Measurements from ENCODE around the gene STAT3. TPM values are rescaled to one million over a fixed set of nuclear protein-coding genes. Genes with fewer than 3 reads are reported as not detected.

The STAT3 gene
- polyA plus RNA-seq, 2 of the 4 experiments (the other 2 are of a cell fraction), result 72.8 to 97.8 TPM

DNA sequence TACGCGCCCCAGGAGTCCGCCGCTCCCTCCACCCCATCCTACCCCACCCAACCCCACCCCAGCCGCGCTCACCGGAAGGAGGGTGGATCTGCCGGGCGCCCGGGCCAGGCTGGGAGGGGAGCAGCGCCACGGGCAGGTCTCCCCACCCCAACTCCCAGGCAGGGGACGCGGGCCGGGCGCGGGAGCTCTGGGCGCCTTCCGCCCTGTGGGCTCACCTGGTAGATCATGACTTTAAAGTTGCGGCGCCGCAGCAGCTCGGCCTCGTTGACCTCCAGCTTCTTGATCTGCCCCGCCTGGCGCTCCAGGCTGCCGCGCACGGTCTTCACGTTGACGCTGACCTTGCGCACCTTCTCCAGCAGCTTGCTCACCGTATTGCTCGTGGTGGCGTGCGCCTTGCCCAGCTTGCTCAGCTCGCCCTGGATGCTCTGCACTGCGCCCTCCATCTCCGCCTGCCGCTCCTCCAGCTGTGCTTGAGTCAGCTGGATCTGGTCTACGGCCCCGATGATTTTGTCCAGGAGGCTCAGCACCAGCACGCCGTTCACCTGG lies 34.2 kb upstream of the STAT3 start (continued):
- TF ChIP-seq KDM5A (IDR thresholded peaks at IDR 0.05) (0 out of 2 replicates have a peak, but pooled peaks have one; percentile 34), MYC (IDR thresholded peaks at IDR 0.05; ENCODE audit: borderline replicate concordance, low read length) (no peak), SREBF2 (IDR thresholded peaks at IDR 0.05) (no peak), MAZ (IDR thresholded peaks at IDR 0.05; ENCODE audit: borderline replicate concordance, low read depth, low read length) (no peak), CEBPB (IDR thresholded peaks at IDR 0.05) (no peak)
- TF ChIP-seq, protein P1, sequence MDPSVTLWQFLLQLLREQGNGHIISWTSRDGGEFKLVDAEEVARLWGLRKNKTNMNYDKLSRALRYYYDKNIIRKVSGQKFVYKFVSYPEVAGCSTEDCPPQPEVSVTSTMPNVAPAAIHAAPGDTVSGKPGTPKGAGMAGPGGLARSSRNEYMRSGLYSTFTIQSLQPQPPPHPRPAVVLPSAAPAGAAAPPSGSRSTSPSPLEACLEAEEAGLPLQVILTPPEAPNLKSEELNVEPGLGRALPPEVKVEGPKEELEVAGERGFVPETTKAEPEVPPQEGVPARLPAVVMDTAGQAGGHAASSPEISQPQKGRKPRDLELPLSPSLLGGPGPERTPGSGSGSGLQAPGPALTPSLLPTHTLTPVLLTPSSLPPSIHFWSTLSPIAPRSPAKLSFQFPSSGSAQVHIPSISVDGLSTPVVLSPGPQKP (IDR thresholded peaks at IDR 0.05; ENCODE audit: low read depth, low read length), result no peak

DNA sequence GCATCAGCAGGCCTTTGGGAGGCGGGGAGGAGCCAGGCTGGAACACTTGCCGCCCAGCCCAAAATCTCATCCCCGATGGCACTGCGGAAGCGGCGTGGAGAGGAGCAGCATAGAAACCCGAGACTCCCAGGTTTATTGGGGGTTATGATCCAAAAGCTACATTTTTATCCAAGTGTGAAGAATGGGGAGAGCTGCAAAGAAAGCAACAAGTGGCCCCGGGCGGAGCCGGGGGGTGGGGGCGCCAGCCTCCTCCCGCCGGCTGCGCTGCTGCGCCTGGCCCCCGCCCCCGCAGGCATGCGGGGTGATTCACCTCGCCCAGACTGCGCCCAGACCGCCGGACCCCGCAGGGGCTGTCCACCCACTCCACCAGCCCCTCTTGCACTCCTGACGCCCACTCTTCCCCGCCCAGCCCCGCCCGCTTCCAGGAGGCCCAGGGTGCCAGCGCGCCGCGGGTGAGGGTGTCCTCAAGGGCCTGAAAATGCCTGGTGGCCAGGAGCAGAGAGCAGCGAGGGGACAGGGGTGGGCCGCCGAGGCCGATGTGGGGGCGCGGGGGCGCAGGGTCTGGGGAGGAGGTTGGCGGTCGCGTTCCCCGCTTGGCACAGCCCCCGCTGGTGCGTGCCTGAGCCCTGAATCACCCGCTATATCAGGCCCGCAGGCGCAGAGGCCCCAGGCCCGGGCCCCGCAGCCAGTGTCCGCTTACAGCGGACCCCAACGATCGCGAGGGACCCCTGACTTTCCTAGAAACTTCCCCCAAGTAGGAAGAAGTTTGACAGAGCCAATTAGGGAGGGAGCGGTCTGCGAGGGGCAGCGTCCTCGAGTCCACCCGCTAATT lies 33.5 kb upstream of the STAT3 start:
- DNase-seq (ENCODE audit: low read depth in 1 of 2, low spot score in 1 of 2) (no peak), FAIRE-seq (no peak), ATAC-seq (peak; percentile 41 to 58)
- no peak for TF ChIP-seq NPAS2 (CRISPR knock-in tag; IDR thresholded peaks at IDR 0.05; ENCODE audit: borderline replicate concordance)
- no peak for TF ChIP-seq EP300 (IDR thresholded peaks at IDR 0.05)
- TF ChIP-seq, protein P2, sequence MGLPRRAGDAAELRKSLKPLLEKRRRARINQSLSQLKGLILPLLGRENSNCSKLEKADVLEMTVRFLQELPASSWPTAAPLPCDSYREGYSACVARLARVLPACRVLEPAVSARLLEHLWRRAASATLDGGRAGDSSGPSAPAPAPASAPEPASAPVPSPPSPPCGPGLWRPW (IDR thresholded peaks at IDR 0.05), result no peak
- TF ChIP-seq MAZ (IDR thresholded peaks at IDR 0.05; ENCODE audit: borderline replicate concordance, low read depth, low read length), result no peak
- no peak for TF ChIP-seq MAFK (IDR thresholded peaks at IDR 0.05; ENCODE audit: partially characterized antibody)
- TF ChIP-seq TP53 (CRISPR knock-in tag; IDR thresholded peaks at IDR 0.05), result no peak
- TF ChIP-seq GATA3 (IDR thresholded peaks at IDR 0.05; ENCODE audit: borderline replicate concordance), result 0 out of 2 replicates have a peak, but pooled peaks have one; percentile 11
- TF ChIP-seq SMC3 (IDR thresholded peaks at IDR 0.05), result no peak
- TF ChIP-seq, protein P1 (IDR thresholded peaks at IDR 0.05; ENCODE audit: low read depth, low read length), result no peak
- TF ChIP-seq FOSL2 (IDR thresholded peaks at IDR 0.05), result peak; percentile 22; the same call in 1 of the 2 replicates
- TF ChIP-seq FOSL2 (CRISPR knock-in tag; IDR thresholded peaks at IDR 0.05), result peak; percentile 60
- TF ChIP-seq, protein P3, sequence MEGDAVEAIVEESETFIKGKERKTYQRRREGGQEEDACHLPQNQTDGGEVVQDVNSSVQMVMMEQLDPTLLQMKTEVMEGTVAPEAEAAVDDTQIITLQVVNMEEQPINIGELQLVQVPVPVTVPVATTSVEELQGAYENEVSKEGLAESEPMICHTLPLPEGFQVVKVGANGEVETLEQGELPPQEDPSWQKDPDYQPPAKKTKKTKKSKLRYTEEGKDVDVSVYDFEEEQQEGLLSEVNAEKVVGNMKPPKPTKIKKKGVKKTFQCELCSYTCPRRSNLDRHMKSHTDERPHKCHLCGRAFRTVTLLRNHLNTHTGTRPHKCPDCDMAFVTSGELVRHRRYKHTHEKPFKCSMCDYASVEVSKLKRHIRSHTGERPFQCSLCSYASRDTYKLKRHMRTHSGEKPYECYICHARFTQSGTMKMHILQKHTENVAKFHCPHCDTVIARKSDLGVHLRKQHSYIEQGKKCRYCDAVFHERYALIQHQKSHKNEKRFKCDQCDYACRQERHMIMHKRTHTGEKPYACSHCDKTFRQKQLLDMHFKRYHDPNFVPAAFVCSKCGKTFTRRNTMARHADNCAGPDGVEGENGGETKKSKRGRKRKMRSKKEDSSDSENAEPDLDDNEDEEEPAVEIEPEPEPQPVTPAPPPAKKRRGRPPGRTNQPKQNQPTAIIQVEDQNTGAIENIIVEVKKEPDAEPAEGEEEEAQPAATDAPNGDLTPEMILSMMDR (IDR thresholded peaks at IDR 0.05), result 0 out of 3 replicates have a peak, but pooled peaks have one; percentile 7
- no peak for TF ChIP-seq RAD21 (conservative IDR thresholded peaks at IDR 0.05 in 1 of 2, IDR thresholded peaks at IDR 0.05 in 1 of 2)
- TF ChIP-seq, protein P4, sequence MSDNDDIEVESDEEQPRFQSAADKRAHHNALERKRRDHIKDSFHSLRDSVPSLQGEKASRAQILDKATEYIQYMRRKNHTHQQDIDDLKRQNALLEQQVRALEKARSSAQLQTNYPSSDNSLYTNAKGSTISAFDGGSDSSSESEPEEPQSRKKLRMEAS (IDR thresholded peaks at IDR 0.05), result peak; percentile 19
- TF ChIP-seq MYC (IDR thresholded peaks at IDR 0.05; ENCODE audit: borderline replicate concordance, low read length), result no peak
- Histone ChIP-seq H3K4me1 (peaks cover 41% of the 10 kb centered on the region), H3K27ac (peak overlapping the region; percentile 93 to 95), H3K4me2 (peak overlapping the region; percentile 92), H3K9me3 (no peaks in the 10 kb centered on the region), H3K4me3 (peak overlapping the region; percentile 93)
- POLR2A ChIA-PET, result interaction anchor here (1.5 to 2.7 kb wide), 9 partner anchors 10 to 733 kb away, joined by 3 to 66 read pairs (median 13); partner anchors contain the start of genes EIF1, NAGLU and STAT3
- WGBS (ENCODE audit: missing lambda C conversion rate), result 1% methylated on average over 34 of the region's 59 CpGs
- CTCF ChIA-PET, result interaction anchor here (0.9 to 12.1 kb wide), 15 partner anchors 8 to 112 kb away, joined by 3 to 213 read pairs (median 8); partner anchors contain the start of gene STAT3
